A673 (cell line): ENCODE measurements around the gene AARS2. TPM values are rescaled to one million over a fixed set of nuclear protein-coding genes. Genes with fewer than 3 reads are reported as not detected.

Experiments used
- BruUV-seq: library from RNA; stranded (reverse); fragments of 400-500 nt; replicated peaks from 2 replicates; lab custom pipeline; 2021; lab: Mats Ljungman, UMichigan
- CTCF ChIA-PET: fragments of 300-600 bp; sonication (Branson Sonifier 250); formaldehyde crosslinking; loops from one replicate; lab custom pipeline; 2022; ENCODE audit warnings: antibody characterized with exemption; lab: Charles Lee
- POLR2A ChIA-PET: fragments of 300-600 bp; sonication (Branson Sonifier 250); formaldehyde crosslinking; loops from one replicate; lab custom pipeline; 2022; ENCODE audit warnings: antibody characterized with exemption; ENCODE audit not compliant: low non-redundant PET; lab: Charles Lee
- DNase-seq: peaks from one replicate; pipeline ENCODE4 v3.0.0-alpha.2; 2015; ENCODE audit warnings: low spot score
- H3K27ac ChIP-seq: fragments of 200-600 bp; sonication (generic); 2 replicates; pipeline ENCODE4 v1.5.1; 2016; ENCODE audit warnings: mixed run types, low read depth, mild to moderate bottlenecking, mixed read lengths, antibody characterized with exemption, low read length; ENCODE audit not compliant: poor library complexity, severe bottlenecking
- H3K27me3 ChIP-seq: fragments of 200-600 bp; sonication (generic); replicated peaks from 2 replicates; pipeline ENCODE4 v1.6.1; 2017; ENCODE audit warnings: mixed run types, low read depth, mild to moderate bottlenecking, mixed read lengths, antibody characterized with exemption, low read length; ENCODE audit not compliant: insufficient read depth, poor library complexity
- H3K36me3 ChIP-seq: fragments of 200-600 bp; sonication (generic); 2 replicates; pipeline ENCODE4 v1.6.1; 2016; ENCODE audit warnings: mixed run types, mild to moderate bottlenecking, mixed read lengths, antibody characterized with exemption, low read length; ENCODE audit not compliant: insufficient read depth, poor library complexity, severe bottlenecking
- H3K4me1 ChIP-seq: fragments of 200-600 bp; sonication (generic); 2 replicates; pipeline ENCODE4 v1.6.1; 2017; ENCODE audit warnings: mixed run types, mild to moderate bottlenecking, mixed read lengths, antibody characterized with exemption, low read length; ENCODE audit not compliant: insufficient read depth, poor library complexity, severe bottlenecking
- H3K4me3 ChIP-seq: fragments of 200-600 bp; sonication (generic); 2 replicates; pipeline ENCODE4 v1.5.1; 2016; ENCODE audit warnings: low read depth, mixed run types, mild to moderate bottlenecking, mixed read lengths, low read length; ENCODE audit not compliant: poor library complexity, severe bottlenecking
- H3K9me3 ChIP-seq: fragments of 200-600 bp; sonication (generic); 2 replicates; pipeline ENCODE4 v1.6.1; 2016; ENCODE audit warnings: mixed run types, low read depth, mild to moderate bottlenecking, mixed read lengths, antibody characterized with exemption, low read length; ENCODE audit not compliant: poor library complexity, severe bottlenecking
- EZH2 ChIP-seq: fragments of 200-600 bp; sonication (generic); IDR thresholded peaks from 2 replicates; pipeline ENCODE4 v1.6.1; 2017; ENCODE audit warnings: borderline replicate concordance, low read depth, mild to moderate bottlenecking, mixed read lengths, antibody characterized with exemption, low read length; ENCODE audit not compliant: poor library complexity, severe bottlenecking
- intact Hi-C: fragments of 100-400 bp; cut with micrococcal nuclease; formaldehyde crosslinking; loops from one replicate; pipeline ENCODE4 v1.10.0; 2022; ENCODE audit not compliant: unreplicated experiment
- total RNA-seq: library from RNA; stranded (reverse); gene quantifications from 2 replicates; pipeline ENCODE4 v1.2.3, GENCODE V29; 2021
- TF ChIP-seq, protein P1 (sequence below): fragments of 300-800, 200-600 bp; sonication (generic); conservative IDR thresholded peaks from 2 replicates; pipeline ENCODE4 v1.5.1; 2017; ENCODE audit warnings: low read depth, mild to moderate bottlenecking, antibody characterized with exemption, low read length, moderate library complexity, mixed read lengths

The AARS2 gene
- total RNA-seq, 1 experiment from 2014 or later = 25.0 TPM

DNA sequence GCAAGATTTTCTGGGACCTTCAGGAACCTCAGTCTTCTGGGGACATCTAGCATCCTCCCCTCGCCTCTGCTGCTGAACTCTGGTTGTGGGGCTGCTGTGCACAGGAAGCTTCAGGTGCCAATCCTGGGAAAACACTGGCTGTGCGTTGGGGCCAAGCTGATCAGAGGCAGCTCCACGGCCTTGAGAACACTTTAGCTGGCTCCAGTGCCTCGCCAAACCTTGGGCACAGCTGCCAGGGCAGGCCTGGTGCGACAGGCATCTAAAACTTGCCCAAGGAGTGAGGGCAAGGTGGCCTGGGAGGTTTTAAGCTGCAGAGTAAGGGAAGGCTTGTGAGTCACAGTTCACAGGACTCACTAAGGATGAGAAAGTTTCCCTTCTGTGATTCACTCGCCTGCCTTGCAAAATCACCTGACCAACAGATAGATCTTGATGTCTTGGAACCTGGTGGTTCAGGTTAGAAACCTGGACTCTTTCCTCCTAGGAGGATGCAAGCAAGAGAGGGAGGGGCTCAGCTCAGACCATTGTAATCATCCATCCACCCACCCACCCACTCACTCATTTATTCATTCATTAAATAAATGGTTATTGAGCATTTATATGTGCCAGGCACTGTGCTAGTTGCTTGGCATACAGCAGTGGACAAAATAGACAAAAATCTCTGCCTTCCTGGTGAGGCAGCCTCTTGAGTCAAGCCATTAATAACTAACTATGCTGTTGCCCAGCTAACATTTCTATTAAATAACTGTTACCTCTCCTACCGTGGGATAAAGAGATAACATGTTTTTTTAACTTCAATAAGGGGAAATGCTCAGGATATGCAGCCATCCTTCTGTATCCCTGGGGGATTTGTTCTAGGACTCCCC is 26.8 kb upstream of the AARS2 start:
- no peaks in the 10 kb centered on the region for H3K36me3 ChIP-seq
- H3K4me3 ChIP-seq = no peak overlapping the region
- intact Hi-C loops = loop anchor here (2.0 kb wide), 1 partner anchor 167 kb away; no protein-coding TSS in a partner anchor
- no TSS peak for BruUV-seq
- peaks cover 36% of the 10 kb centered on the region for H3K27me3 ChIP-seq
- H3K4me1 ChIP-seq = no peaks in the 10 kb centered on the region
- POLR2A ChIA-PET = no interaction called here
- CTCF ChIA-PET = interaction anchor here (1.0 to 1.2 kb wide), 2 partner anchors 27 to 72 kb away, joined by 4 to 9 read pairs; partner anchors contain the start of gene AARS2
- no peak overlapping the region for H3K27ac ChIP-seq
- no peak for DNase-seq
- no peaks in the 10 kb centered on the region for H3K9me3 ChIP-seq
- no peak for TF ChIP-seq EZH2
- TF ChIP-seq, protein P1, sequence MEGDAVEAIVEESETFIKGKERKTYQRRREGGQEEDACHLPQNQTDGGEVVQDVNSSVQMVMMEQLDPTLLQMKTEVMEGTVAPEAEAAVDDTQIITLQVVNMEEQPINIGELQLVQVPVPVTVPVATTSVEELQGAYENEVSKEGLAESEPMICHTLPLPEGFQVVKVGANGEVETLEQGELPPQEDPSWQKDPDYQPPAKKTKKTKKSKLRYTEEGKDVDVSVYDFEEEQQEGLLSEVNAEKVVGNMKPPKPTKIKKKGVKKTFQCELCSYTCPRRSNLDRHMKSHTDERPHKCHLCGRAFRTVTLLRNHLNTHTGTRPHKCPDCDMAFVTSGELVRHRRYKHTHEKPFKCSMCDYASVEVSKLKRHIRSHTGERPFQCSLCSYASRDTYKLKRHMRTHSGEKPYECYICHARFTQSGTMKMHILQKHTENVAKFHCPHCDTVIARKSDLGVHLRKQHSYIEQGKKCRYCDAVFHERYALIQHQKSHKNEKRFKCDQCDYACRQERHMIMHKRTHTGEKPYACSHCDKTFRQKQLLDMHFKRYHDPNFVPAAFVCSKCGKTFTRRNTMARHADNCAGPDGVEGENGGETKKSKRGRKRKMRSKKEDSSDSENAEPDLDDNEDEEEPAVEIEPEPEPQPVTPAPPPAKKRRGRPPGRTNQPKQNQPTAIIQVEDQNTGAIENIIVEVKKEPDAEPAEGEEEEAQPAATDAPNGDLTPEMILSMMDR = no peak

DNA sequence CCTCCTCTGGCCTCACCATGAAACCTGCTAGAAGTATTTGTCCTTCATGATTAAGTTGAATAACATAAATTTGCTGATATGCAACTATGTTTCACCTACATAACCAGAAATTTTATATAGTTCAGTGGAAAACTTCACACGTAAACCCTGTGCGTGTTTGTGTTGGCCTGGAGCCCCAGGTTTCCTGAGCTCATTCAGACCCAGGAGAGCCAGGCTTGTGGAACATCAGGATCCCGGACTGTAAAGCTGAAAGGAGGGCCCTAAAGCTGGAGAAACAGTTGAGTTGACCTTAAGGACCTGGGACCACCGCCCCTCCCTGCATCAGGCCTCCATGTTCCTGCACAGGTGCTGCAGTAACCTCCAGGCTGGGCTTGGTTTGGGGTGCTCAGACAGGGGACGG is 26.2 kb upstream of the AARS2 start:
- Histone ChIP-seq H3K27ac (no peak overlapping the region), H3K4me1 (no peaks in the 10 kb centered on the region), H3K9me3 (no peaks in the 10 kb centered on the region), H3K4me3 (no peak overlapping the region), H3K36me3 (no peaks in the 10 kb centered on the region), H3K27me3 (peaks cover 30% of the 10 kb centered on the region)
- BruUV-seq = no TSS peak
- no peak for DNase-seq
- TF ChIP-seq, protein P1 = no peak
- TF ChIP-seq EZH2 = no peak
- ChIA-PET POLR2A (no interaction called here), CTCF (interaction anchor here (1.0 to 1.2 kb wide), 2 partner anchors 26 to 71 kb away, joined by 4 to 9 read pairs; partner anchors contain the start of gene AARS2)
- intact Hi-C loops = loop anchor here (2.0 kb wide), 1 partner anchor 166 kb away; no protein-coding TSS in a partner anchor

DNA sequence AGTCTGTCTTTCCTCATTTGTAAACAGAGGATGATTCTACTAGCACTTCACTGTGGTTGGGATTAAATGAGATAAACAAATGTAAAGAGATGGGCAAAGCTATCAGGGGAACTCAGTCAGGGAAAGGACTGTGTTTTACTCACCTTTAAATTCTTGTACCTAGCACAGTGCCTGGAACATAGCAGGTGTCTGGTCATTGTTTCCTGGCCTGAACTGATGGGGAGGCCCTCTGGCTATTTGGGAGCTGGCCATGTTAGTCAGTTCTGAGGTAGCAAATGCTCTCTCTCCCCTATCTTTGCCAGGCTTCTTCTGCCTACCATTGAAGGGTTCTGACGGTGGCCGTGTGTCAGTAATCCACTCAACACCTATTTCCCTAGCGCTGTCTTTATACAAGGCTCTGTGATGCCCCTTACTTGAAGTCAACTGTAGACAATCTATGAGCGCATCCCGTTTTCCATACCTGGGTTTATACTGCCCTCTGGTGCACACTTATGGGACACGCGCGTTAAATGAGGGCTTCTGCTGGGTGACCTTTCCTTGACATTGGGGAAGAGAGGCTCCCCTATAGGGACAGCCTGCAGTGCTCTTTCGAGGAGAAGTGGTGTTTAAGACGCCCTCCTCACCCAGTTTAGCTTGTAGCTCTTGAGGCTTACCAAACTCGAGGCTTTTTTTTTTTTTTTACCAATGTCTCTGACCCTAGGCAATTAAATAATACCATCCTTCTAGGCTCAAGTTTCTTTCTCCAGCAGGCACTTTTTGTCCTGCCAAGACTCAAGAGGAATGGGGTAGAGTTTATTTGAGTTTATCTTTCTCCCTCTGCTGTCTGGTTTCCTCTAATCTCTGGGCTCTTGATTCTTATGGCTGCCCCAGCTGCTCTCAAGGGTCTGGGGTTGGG is 25.3 kb upstream of the AARS2 start:
- POLR2A ChIA-PET = no interaction called here
- Histone ChIP-seq H3K36me3 (no peaks in the 10 kb centered on the region), H3K27ac (no peak overlapping the region), H3K27me3 (peaks cover 22% of the 10 kb centered on the region), H3K9me3 (no peaks in the 10 kb centered on the region), H3K4me3 (no peak overlapping the region), H3K4me1 (no peaks in the 10 kb centered on the region)
- BruUV-seq = no TSS peak
- intact Hi-C loops = loop anchor here (1.0 to 2.0 kb wide), 2 partner anchors 70 to 166 kb away; no protein-coding TSS in a partner anchor
- peak; percentile 82 for DNase-seq
- no peak for TF ChIP-seq EZH2
- TF ChIP-seq, protein P1 = peak; percentile 81
- CTCF ChIA-PET = interaction anchor here (1.0 to 1.7 kb wide), 3 partner anchors 26 to 70 kb away, joined by 4 to 10 read pairs (median 9); partner anchors contain the start of gene AARS2
